ENCODE data around the gene DPYD.

- TF ChIP-seq CTCF (IDR thresholded peaks at IDR 0.05) (no peak), ZFX (IDR thresholded peaks at IDR 0.05; ENCODE audit: borderline replicate concordance) (no peak)
Measured at GRCh38 chr1:97745912-97746311, 174.9 kb downstream of the DPYD start.
